Mammary epithelial cell (primary cell): Measurements from ENCODE around the gene SAMM50.

Source experiments
- CTCF ChIP-seq, 2 donors: IDR thresholded peaks in 1 of 2; conservative IDR thresholded peaks in 1 of 2; 2 replicates each; pipeline ENCODE4 v1.5.1; 2011 to 2012; ENCODE audit warnings: inconsistent platforms in 2 of 2, low read length in 2 of 2, mild to moderate bottlenecking in 2 of 2, control low read depth in 1 of 2, low read depth in 1 of 2; ENCODE audit not compliant: insufficient read depth in 1 of 2; ENCODE audit errors: extremely low read depth in 1 of 2
- EZH2 ChIP-seq: IDR thresholded peaks from 2 replicates; pipeline ENCODE4 v1.6.1; 2012; ENCODE audit warnings: low read length, inconsistent platforms, borderline replicate concordance

- TF ChIP-seq CTCF (conservative IDR thresholded peaks at IDR 0.05 in 1 of 2, IDR thresholded peaks at IDR 0.05 in 1 of 2; ENCODE audit: extremely low read depth in 1 of 2, insufficient read depth in 1 of 2, low read depth in 1 of 2, low read length in 2 of 2) = no peak
- no peak for TF ChIP-seq EZH2
These were observed 33.1 kb upstream of the SAMM50 start for GRCh38 chr22:43922123-43922522.
